B cell (primary cell): ENCODE data around the gene RNF32. TPM values are rescaled to one million over a fixed set of nuclear protein-coding genes. Genes with fewer than 3 reads are reported as not detected.

Experiments used
- ATAC-seq: fragments of 200-7000 bp; cut with Tn5 transposase; one replicate; pipeline ENCODE4 v1.10.0; 2021; ENCODE audit warnings: low read depth, mild to moderate bottlenecking, moderate number of reproducible peaks, moderate library complexity
- CTCF ChIA-PET: fragments of 350-600 bp; sonication (Branson Sonifier 250); formaldehyde crosslinking; loops from one replicate; lab custom pipeline; 2021; ENCODE audit warnings: antibody characterized with exemption, inconsistent platforms; lab: Charles Lee
- POLR2A ChIA-PET: fragments of 350-600 bp; sonication (Branson Sonifier 250); formaldehyde crosslinking; loops from one replicate; lab custom pipeline; 2021; ENCODE audit warnings: antibody characterized with exemption; lab: Charles Lee
- DNase-seq: peaks from one replicate; pipeline ENCODE4 v3.0.0; 2013
- H2AFZ ChIP-seq: 2 replicates; pipeline ENCODE4 v1.6.1; 2012; ENCODE audit warnings: mild to moderate bottlenecking, low read depth, low read length; ENCODE audit not compliant: insufficient read depth, poor library complexity, severe bottlenecking
- H3K27ac ChIP-seq, 2 donors: 1 replicate in 1 of 2; 2 replicates in 1 of 2; pipeline ENCODE4 v1.5.1; 2012 to 2013; ENCODE audit warnings: low read length in 2 of 2, mild to moderate bottlenecking in 2 of 2, moderate library complexity in 1 of 2
- H3K27me3 ChIP-seq, 4 experiments: fragments of 200-600 bp in 1 of 4; sonication (generic) in 1 of 4; replicated peaks in 1 of 4; 1 replicate in 2 of 4; 2 replicates in 2 of 4; pipeline versions ENCODE4 v1.6.1 to v1.7.0; 2013 to 2016; ENCODE audit warnings: low read length in 3 of 4, mild to moderate bottlenecking in 2 of 4, mixed read lengths in 1 of 4, moderate library complexity in 1 of 4; ENCODE audit not compliant: insufficient read depth in 4 of 4, control insufficient read depth in 3 of 4; ENCODE audit errors: control extremely low read depth in 1 of 4
- H3K36me3 ChIP-seq, 2 experiments: replicated peaks in 1 of 2; 1 replicate in 1 of 2; 2 replicates in 1 of 2; pipeline versions ENCODE4 v1.6.1 to v1.7.1; 2013; ENCODE audit warnings: low read length in 1 of 2; ENCODE audit not compliant: insufficient read depth in 2 of 2, control insufficient read depth in 1 of 2; ENCODE audit errors: control extremely low read depth in 1 of 2, extremely low read depth in 1 of 2
- H3K4me1 ChIP-seq, 2 donors: fragments of 200-600 bp in 1 of 2; sonication (generic) in 1 of 2; 1 replicate in 1 of 2; 2 replicates in 1 of 2; pipeline versions ENCODE4 v1.5.1 to v1.6.1; 2013 to 2017; ENCODE audit warnings: low read length in 2 of 2; ENCODE audit not compliant: control insufficient read depth in 2 of 2, insufficient read depth in 2 of 2
- H3K4me2 ChIP-seq: replicated peaks from 2 replicates; pipeline ENCODE3; 2012; ENCODE audit warnings: mild to moderate bottlenecking, low read depth, low read length; ENCODE audit not compliant: poor library complexity, severe bottlenecking
- H3K4me3 ChIP-seq, 5 experiments: fragments of 200-600 bp in 1 of 5; sonication (generic) in 1 of 5; 1 replicate in 3 of 5; 2 replicates in 2 of 5; pipeline versions ENCODE4 v1.5.1 to v1.7.0; 2011 to 2016; ENCODE audit warnings: low read length in 4 of 5, mild to moderate bottlenecking in 4 of 5, low read depth in 2 of 5, control low read depth in 1 of 5, moderate library complexity in 1 of 5; ENCODE audit not compliant: insufficient read depth in 1 of 5; ENCODE audit errors: control extremely low read depth in 1 of 5, extremely low read depth in 1 of 5
- H3K79me2 ChIP-seq: fragments of 200-600 bp; sonication (generic); one replicate; pipeline ENCODE4 v1.6.0; 2016; ENCODE audit warnings: low read length; ENCODE audit not compliant: control insufficient read depth, insufficient read depth
- H3K9ac ChIP-seq: fragments of 200-600 bp; sonication (generic); 2 replicates; pipeline ENCODE4 v1.6.1; 2017; ENCODE audit warnings: mild to moderate bottlenecking, low read length, moderate library complexity
- H3K9me3 ChIP-seq, 3 donors: one replicate each; pipeline versions ENCODE4 v1.6.1 to v1.7.1; 2013; ENCODE audit warnings: low read length in 2 of 3; ENCODE audit not compliant: control insufficient read depth in 2 of 3, insufficient read depth in 1 of 3; ENCODE audit errors: control extremely low read depth in 1 of 3
- H4K20me1 ChIP-seq: 2 replicates; pipeline ENCODE4 v1.6.0; 2012; ENCODE audit warnings: mild to moderate bottlenecking, low read length; ENCODE audit not compliant: insufficient read depth, control insufficient read depth, poor library complexity, severe bottlenecking
- H3K27ac Mint-ChIP-seq: one replicate; pipeline ENCODE4 v1.8.0; 2021; ENCODE audit warnings: mixed read lengths
- H3K27me3 Mint-ChIP-seq: one replicate; pipeline ENCODE4 v1.8.0; 2021; ENCODE audit warnings: mixed read lengths
- H3K4me1 Mint-ChIP-seq: one replicate; pipeline ENCODE4 v1.8.0; 2021; ENCODE audit warnings: mixed read lengths
- H3K4me3 Mint-ChIP-seq: one replicate; pipeline ENCODE4 v1.8.0; 2021; ENCODE audit warnings: mixed read lengths
- H3K9me3 Mint-ChIP-seq: one replicate; pipeline ENCODE4 v1.8.0; 2022; ENCODE audit warnings: mixed read lengths; ENCODE audit not compliant: insufficient read depth
- CTCF ChIP-seq: fragments of 200-600 bp; IDR thresholded peaks from one replicate; pipeline ENCODE4 v1.8.0; 2022; ENCODE audit warnings: antibody characterized with exemption, mild to moderate bottlenecking
- EZH2 ChIP-seq: IDR thresholded peaks from 2 replicates; pipeline ENCODE4 v1.6.1; 2012; ENCODE audit warnings: borderline replicate concordance, low read depth, mild to moderate bottlenecking, moderate library complexity, low read length; ENCODE audit not compliant: insufficient read depth, poor library complexity, severe bottlenecking
- WGBS: methylation state at CpG from one replicate; pipeline ENCODE4 v1.1.5; 2013; ENCODE audit warnings: missing lambda C conversion rate; ENCODE audit not compliant: insufficient coverage; 5-methylcytosine and 5-hydroxymethylcytosine counted together
- intact Hi-C: fragments of 100-400 bp; cut with micrococcal nuclease; formaldehyde crosslinking; loops from one replicate; pipeline ENCODE4 v1.10.0; 2022
- polyA plus RNA-seq: library from polyadenylated mRNA; depleted of rRNA; stranded (reverse); fragments of >200 nt; gene quantifications from 2 replicates; pipeline ENCODE4 v1.2.3, GENCODE V29; 2012
- total RNA-seq, 2 donors: library from RNA; stranded (reverse); fragments of 120-200 nt in 1 of 2; gene quantifications; 1 replicate in 1 of 2; 2 replicates in 1 of 2; pipeline versions ENCODE4 v1.2.3 to v1.2.4, GENCODE V29; 2013 to 2022

Gene RNF32
- total and polyA plus RNA-seq, 2 donors (not counting 1 experiment from before 2014, with no cell fraction given), result 1.6 to 2.3 TPM

DNA sequence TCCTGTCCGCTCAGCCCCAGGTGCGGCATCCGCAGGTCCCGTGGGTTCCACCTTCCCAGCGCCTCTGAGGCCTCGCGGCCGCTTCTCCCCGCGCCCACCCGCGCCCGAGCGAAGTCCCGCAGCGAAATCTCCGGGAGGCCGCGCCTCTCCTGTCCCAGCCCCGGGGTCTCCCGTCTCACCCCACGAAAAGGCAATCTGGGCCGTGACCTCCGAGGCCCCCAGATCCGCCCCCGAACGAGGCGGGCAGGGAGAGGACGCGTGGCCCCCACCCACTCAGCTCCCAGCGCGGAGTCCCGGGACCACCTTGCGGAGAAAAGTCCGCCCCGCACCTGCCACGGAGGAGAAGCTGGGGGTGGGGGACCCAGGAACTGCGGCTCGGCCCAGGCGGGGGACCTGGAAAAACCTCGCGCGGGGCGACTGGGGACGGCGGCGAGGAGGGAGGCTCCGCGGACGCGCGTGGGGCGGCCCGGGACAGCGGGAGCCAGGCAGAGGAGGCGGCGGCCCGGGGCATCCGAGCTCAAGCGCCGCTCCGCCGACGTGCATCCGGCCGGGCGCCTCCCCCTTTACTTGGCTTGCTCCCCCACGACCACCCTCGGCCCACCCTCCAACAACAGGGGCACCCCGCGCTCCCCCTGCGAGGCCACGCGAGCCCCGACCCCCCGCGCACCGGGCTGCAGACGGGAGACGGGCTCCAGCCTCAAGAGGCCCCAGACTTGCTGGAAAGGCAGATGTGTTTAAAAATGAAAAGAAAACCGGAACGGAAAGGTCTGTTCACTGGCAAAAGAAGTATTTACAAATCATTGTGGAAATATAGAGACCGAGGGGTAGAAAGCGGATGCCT, 33.0 kb upstream of the RNF32 start:
- TF ChIP-seq CTCF, result no peak
- no peak for TF ChIP-seq EZH2
- Histone ChIP-seq H4K20me1 (no peaks in the 10 kb centered on the region), H3K27ac (no peak overlapping the region), H3K79me2 (no peaks in the 10 kb centered on the region), H3K4me3 (peak overlapping the region in 3 of 5 experiments; percentile 20 to 55 (median 47)), H3K4me2 (peak overlapping the region; percentile 77), H3K9ac (peak overlapping the region; percentile 58), H2AFZ (peak overlapping the region; percentile 60), H3K9me3 (peaks cover 0 to 10% (median 0%) of the 10 kb centered on the region in 3 donors), H3K36me3 (no peaks in the 10 kb centered on the region), H3K4me1 (peaks cover 9 to 13% of the 10 kb centered on the region in 2 donors), H3K27me3 (peaks cover 0 to 19% (median 5%) of the 10 kb centered on the region in 4 experiments)
- Mint-ChIP-seq H3K9me3 (no peaks in the 10 kb centered on the region), H3K4me1 (peaks cover 3% of the 10 kb centered on the region), H3K4me3 (peak overlapping the region; percentile 34), H3K27me3 (peaks cover 33% of the 10 kb centered on the region), H3K27ac (no peak overlapping the region)
- intact Hi-C loops, result no loop called here
- WGBS, result 41% methylated on average over 75 of the region's 84 CpGs
- ATAC-seq (no peak), DNase-seq (peak; percentile 12)
- ChIA-PET CTCF (no interaction called here), POLR2A (no interaction called here)

DNA sequence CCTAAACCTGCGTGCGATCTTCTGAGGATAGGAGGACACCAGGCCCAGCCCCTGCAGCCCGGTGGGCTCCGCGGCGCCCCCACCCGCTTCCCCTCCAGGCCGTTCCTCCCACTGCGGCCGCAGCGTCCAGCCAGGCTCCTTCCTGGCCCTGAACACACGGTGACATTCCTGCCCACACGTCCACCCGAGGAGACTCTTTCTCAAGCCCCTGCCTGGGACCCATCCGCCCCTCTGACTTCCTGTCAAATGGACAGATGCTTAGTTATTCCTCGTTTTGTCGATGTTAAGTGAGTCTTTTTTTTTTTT, 32.4 kb upstream of the RNF32 start:
- 39% methylated on average over 13 of the region's 17 CpGs for WGBS
- peaks cover 3% of the 10 kb centered on the region for H3K4me1 Mint-ChIP-seq
- TF ChIP-seq EZH2 (no peak), CTCF (no peak)
- no peaks in the 10 kb centered on the region for H3K9me3 Mint-ChIP-seq
- Histone ChIP-seq H3K79me2 (no peaks in the 10 kb centered on the region), H4K20me1 (no peaks in the 10 kb centered on the region), H3K4me3 (peak overlapping the region in 3 of 5 experiments; percentile 20 to 55 (median 47)), H3K4me1 (peaks cover 9 to 13% of the 10 kb centered on the region in 2 donors), H3K4me2 (peak overlapping the region; percentile 77), H3K27me3 (peaks cover 0 to 19% (median 5%) of the 10 kb centered on the region in 4 experiments), H3K9ac (peak overlapping the region; percentile 58), H3K27ac (no peak overlapping the region), H2AFZ (peak overlapping the region; percentile 60), H3K9me3 (peaks cover 0 to 10% (median 0%) of the 10 kb centered on the region in 3 donors), H3K36me3 (no peaks in the 10 kb centered on the region)
- ChIA-PET CTCF (no interaction called here), POLR2A (no interaction called here)
- intact Hi-C loops, result no loop called here
- H3K4me3 Mint-ChIP-seq, result peak overlapping the region; percentile 65
- no peak overlapping the region for H3K27ac Mint-ChIP-seq
- H3K27me3 Mint-ChIP-seq, result peaks cover 35% of the 10 kb centered on the region
- no peak for ATAC-seq
- DNase-seq, result no peak
